Liver (tissue), 9 donors: ENCODE measurements around the gene MRPS35. TPM values are rescaled to one million over a fixed set of nuclear protein-coding genes. Genes with fewer than 3 reads are reported as not detected.

Experiments used
- DNase-seq: peaks from one replicate; pipeline ENCODE4 v3.0.0-alpha.2; 2017; ENCODE audit warnings: low spot score
- H3K27ac ChIP-seq, 2 donors: one replicate each; pipeline ENCODE4 v1.7.0; 2013; ENCODE audit warnings: inconsistent platforms in 2 of 2, low read length in 2 of 2, control low read depth in 1 of 2, low read depth in 1 of 2, mild to moderate bottlenecking in 1 of 2
- H3K27me3 ChIP-seq, 4 donors: one replicate each; pipeline versions ENCODE4 v1.6.1 to v1.7.0; 2013; ENCODE audit warnings: low read length in 3 of 4, inconsistent platforms in 1 of 4, mild to moderate bottlenecking in 1 of 4, moderate library complexity in 1 of 4; ENCODE audit not compliant: control insufficient read depth in 4 of 4, insufficient read depth in 4 of 4
- H3K36me3 ChIP-seq, 4 donors: one replicate each; pipeline versions ENCODE4 v1.6.1 to v1.7.0; 2013; ENCODE audit warnings: low read length in 3 of 4, mild to moderate bottlenecking in 3 of 4, low read depth in 1 of 4, moderate library complexity in 1 of 4; ENCODE audit not compliant: control insufficient read depth in 4 of 4, insufficient read depth in 3 of 4
- H3K4me1 ChIP-seq, 4 donors: one replicate each; pipeline versions ENCODE4 v1.6.1 to v1.7.0; 2013; ENCODE audit warnings: low read length in 3 of 4, mild to moderate bottlenecking in 3 of 4, moderate library complexity in 1 of 4; ENCODE audit not compliant: control insufficient read depth in 4 of 4, insufficient read depth in 4 of 4
- H3K4me3 ChIP-seq, 3 donors: one replicate each; pipeline versions ENCODE4 v1.6.1 to v1.7.0; 2013; ENCODE audit warnings: low read length in 3 of 3, control low read depth in 1 of 3, low read depth in 1 of 3, mild to moderate bottlenecking in 1 of 3
- H3K9ac ChIP-seq, 2 donors: one replicate each; pipeline ENCODE4 v1.7.0; 2013; ENCODE audit warnings: low read length in 2 of 2, mild to moderate bottlenecking in 2 of 2, moderate library complexity in 2 of 2, control low read depth in 1 of 2, low read depth in 1 of 2
- H3K9me3 ChIP-seq, 4 donors: one replicate each; pipeline versions ENCODE4 v1.6.1 to v1.7.0; 2013; ENCODE audit warnings: low read length in 3 of 4; ENCODE audit not compliant: control insufficient read depth in 4 of 4
- CTCF ChIP-seq: fragments of 150-350 bp; IDR thresholded peaks from 2 replicates; pipeline ENCODE4 v1.5.1; 2017; ENCODE audit warnings: improper control_type of control experiment, low read depth, low read length; ENCODE audit not compliant: missing input control
- EGR1 ChIP-seq, 2 donors: IDR thresholded peaks; 2 replicates each; pipeline ENCODE4 v1.6.1; 2016 to 2018; ENCODE audit warnings: antibody characterized with exemption in 2 of 2, low read depth in 2 of 2
- FOXA1 ChIP-seq: IDR thresholded peaks from 2 replicates; pipeline ENCODE4 v1.6.1; 2016; ENCODE audit warnings: antibody characterized with exemption
- FOXA2 ChIP-seq: IDR thresholded peaks from 2 replicates; pipeline ENCODE4 v1.6.1; 2016; ENCODE audit warnings: antibody characterized with exemption
- GABPA ChIP-seq, 2 donors: IDR thresholded peaks in 1 of 2; conservative IDR thresholded peaks in 1 of 2; 2 replicates each; pipeline ENCODE4 v1.6.1; 2016; ENCODE audit warnings: antibody characterized with exemption in 2 of 2, mild to moderate bottlenecking in 1 of 2, moderate library complexity in 1 of 2
- HNF4A ChIP-seq, 2 donors: conservative IDR thresholded peaks; 2 replicates each; pipeline ENCODE4 v1.6.1; 2016; ENCODE audit warnings: antibody characterized with exemption in 2 of 2, mild to moderate bottlenecking in 2 of 2
- HNF4G ChIP-seq: IDR thresholded peaks from 2 replicates; pipeline ENCODE4 v1.6.1; 2016; ENCODE audit warnings: antibody characterized with exemption
- JUND ChIP-seq, 2 donors: IDR thresholded peaks; 2 replicates each; pipeline ENCODE4 v1.6.1; 2016; ENCODE audit warnings: antibody characterized with exemption in 2 of 2
- NR2F2 ChIP-seq: IDR thresholded peaks from 2 replicates; pipeline ENCODE4 v1.6.1; 2016; ENCODE audit warnings: antibody characterized with exemption
- RAD21 ChIP-seq, 2 donors: IDR thresholded peaks; 2 replicates each; pipeline ENCODE4 v1.6.1; 2016; ENCODE audit warnings: antibody characterized with exemption in 2 of 2, mild to moderate bottlenecking in 2 of 2
- RXRA ChIP-seq, 2 donors: IDR thresholded peaks; 2 replicates each; pipeline ENCODE4 v1.6.1; 2017 to 2018; ENCODE audit warnings: antibody characterized with exemption in 2 of 2, mild to moderate bottlenecking in 1 of 2
- SP1 ChIP-seq: IDR thresholded peaks from 2 replicates; pipeline ENCODE4 v1.6.1; 2018; ENCODE audit warnings: antibody characterized with exemption, mild to moderate bottlenecking
- TAF1 ChIP-seq: conservative IDR thresholded peaks from 2 replicates; pipeline ENCODE4 v1.6.1; 2016; ENCODE audit warnings: antibody characterized with exemption, mild to moderate bottlenecking
- YY1 ChIP-seq: IDR thresholded peaks from 2 replicates; pipeline ENCODE4 v1.6.1; 2016; ENCODE audit warnings: antibody characterized with exemption, mild to moderate bottlenecking
- ZBTB33 ChIP-seq: IDR thresholded peaks from 2 replicates; pipeline ENCODE4 v1.6.1; 2016; ENCODE audit warnings: antibody characterized with exemption
- WGBS: extraction: QIAGEN DNeasy Blood & Tissue Kit; methylation state at CpG from one replicate; pipeline ENCODE4 v1.1.7; 2013; 5-methylcytosine and 5-hydroxymethylcytosine counted together
- polyA plus RNA-seq, 2 donors: library from polyadenylated mRNA; stranded (reverse) in 1 of 2; unstranded in 1 of 2; fragments of 200-250 nt in 1 of 2; fragments of >200 nt in 1 of 2; fragmentation: Nextera tagmentation in 1 of 2; extraction: Ambion mirVana in 1 of 2; gene quantifications; one replicate each; pipeline versions ENCODE4 v1.2.1 to v1.2.3, GENCODE V29; 2013 to 2015
- total RNA-seq, 2 donors: library from RNA; depleted of rRNA; stranded (reverse); fragments of >200 nt; gene quantifications; one replicate each; pipeline ENCODE4 v1.2.3, GENCODE V29; 2014
- TF ChIP-seq, protein P1 (sequence below): IDR thresholded peaks from 2 replicates; pipeline ENCODE4 v1.6.1; 2016; ENCODE audit warnings: antibody characterized with exemption
- TF ChIP-seq, protein P2 (sequence below): IDR thresholded peaks from 2 replicates; pipeline ENCODE4 v1.6.1; 2016; ENCODE audit warnings: antibody characterized with exemption
- TF ChIP-seq, protein P3 (sequence below): IDR thresholded peaks from 2 replicates; pipeline ENCODE4 v1.6.1; 2016; ENCODE audit warnings: antibody characterized with exemption, mild to moderate bottlenecking
- donor health status: healthy.
- donor health status: healthy.
- donor health status: healthy.
- donor health status: healthy.
- donor health status: healthy.

Gene MRPS35
- total and polyA plus RNA-seq, 4 donors, result 27.4 to 64.3 (median 49.4) TPM

DNA sequence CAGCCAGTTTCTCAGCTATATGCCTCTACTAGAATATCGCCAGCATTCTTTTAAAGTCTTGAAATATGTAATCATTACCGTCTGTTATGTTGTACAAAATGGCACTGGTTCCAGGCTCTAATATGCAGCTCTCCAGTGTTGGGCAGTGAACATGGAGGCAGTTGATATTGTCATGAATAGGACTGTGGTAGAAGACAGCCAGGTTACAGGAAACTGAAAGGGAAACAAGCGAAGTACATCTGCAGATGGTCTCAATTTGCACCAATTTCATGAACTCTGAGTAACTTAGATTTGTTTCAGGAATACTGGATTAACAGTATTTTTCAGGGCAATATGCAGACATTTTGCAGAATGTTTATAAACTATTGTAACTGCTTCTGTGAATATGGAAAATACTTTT is 56.0 kb downstream of the MRPS35 start:
- no peak overlapping the region for H3K27ac ChIP-seq
- H3K27me3 ChIP-seq, result no peaks in the 10 kb centered on the region
- no peak overlapping the region for H3K9ac ChIP-seq
- H3K4me1 ChIP-seq, result no peaks in the 10 kb centered on the region
- H3K9me3 ChIP-seq, result no peaks in the 10 kb centered on the region
- no peak for TF ChIP-seq FOXA2
- TF ChIP-seq, protein P1, sequence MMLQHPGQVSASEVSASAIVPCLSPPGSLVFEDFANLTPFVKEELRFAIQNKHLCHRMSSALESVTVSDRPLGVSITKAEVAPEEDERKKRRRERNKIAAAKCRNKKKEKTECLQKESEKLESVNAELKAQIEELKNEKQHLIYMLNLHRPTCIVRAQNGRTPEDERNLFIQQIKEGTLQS, result no peak
- no peak for TF ChIP-seq HNF4G
- TF ChIP-seq TAF1, result no peak
- no peak for TF ChIP-seq GABPA (IDR thresholded peaks at IDR 0.05 in 1 of 2, conservative IDR thresholded peaks at IDR 0.05 in 1 of 2)
- no peak for TF ChIP-seq SP1
- TF ChIP-seq RAD21 (IDR thresholded peaks at IDR 0.05), result no peak
- TF ChIP-seq, protein P2, sequence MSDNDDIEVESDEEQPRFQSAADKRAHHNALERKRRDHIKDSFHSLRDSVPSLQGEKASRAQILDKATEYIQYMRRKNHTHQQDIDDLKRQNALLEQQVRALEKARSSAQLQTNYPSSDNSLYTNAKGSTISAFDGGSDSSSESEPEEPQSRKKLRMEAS, result no peak
- no peak for TF ChIP-seq FOXA1
- TF ChIP-seq EGR1 (IDR thresholded peaks at IDR 0.05; ENCODE audit: low read depth in 2 of 2), result no peak
- TF ChIP-seq YY1, result no peak
- TF ChIP-seq JUND (IDR thresholded peaks at IDR 0.05), result no peak
- TF ChIP-seq NR2F2, result no peak
- TF ChIP-seq RXRA (IDR thresholded peaks at IDR 0.05), result no peak
- TF ChIP-seq HNF4A (conservative IDR thresholded peaks at IDR 0.05), result no peak
- TF ChIP-seq ZBTB33, result no peak
- TF ChIP-seq, protein P3, sequence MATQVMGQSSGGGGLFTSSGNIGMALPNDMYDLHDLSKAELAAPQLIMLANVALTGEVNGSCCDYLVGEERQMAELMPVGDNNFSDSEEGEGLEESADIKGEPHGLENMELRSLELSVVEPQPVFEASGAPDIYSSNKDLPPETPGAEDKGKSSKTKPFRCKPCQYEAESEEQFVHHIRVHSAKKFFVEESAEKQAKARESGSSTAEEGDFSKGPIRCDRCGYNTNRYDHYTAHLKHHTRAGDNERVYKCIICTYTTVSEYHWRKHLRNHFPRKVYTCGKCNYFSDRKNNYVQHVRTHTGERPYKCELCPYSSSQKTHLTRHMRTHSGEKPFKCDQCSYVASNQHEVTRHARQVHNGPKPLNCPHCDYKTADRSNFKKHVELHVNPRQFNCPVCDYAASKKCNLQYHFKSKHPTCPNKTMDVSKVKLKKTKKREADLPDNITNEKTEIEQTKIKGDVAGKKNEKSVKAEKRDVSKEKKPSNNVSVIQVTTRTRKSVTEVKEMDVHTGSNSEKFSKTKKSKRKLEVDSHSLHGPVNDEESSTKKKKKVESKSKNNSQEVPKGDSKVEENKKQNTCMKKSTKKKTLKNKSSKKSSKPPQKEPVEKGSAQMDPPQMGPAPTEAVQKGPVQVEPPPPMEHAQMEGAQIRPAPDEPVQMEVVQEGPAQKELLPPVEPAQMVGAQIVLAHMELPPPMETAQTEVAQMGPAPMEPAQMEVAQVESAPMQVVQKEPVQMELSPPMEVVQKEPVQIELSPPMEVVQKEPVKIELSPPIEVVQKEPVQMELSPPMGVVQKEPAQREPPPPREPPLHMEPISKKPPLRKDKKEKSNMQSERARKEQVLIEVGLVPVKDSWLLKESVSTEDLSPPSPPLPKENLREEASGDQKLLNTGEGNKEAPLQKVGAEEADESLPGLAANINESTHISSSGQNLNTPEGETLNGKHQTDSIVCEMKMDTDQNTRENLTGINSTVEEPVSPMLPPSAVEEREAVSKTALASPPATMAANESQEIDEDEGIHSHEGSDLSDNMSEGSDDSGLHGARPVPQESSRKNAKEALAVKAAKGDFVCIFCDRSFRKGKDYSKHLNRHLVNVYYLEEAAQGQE, result no peak
- TF ChIP-seq CTCF, result no peak
- no peak overlapping the region for H3K4me3 ChIP-seq
- no peak for DNase-seq
- 94% methylated on average over 3 of the region's 3 CpGs for WGBS
- no peaks in the 10 kb centered on the region for H3K36me3 ChIP-seq
